ENCODE data around the gene CDKAL1.
"Not testable (repeated sequence)": the region's sequence is repeated elsewhere in the genome, so short reads cannot be mapped to it uniquely, and the experiment has no call there.

CDKAL1 gene

GRCh38 chr6:20808439-20808838 lies 274.2 kb downstream of the CDKAL1 start:
- no peak for DNase-seq

- no peak for DNase-seq
These were observed 274.7 kb downstream of the CDKAL1 start for GRCh38 chr6:20808924-20809323.

- DNase-seq = no peak
These were observed 276.5 kb downstream of the CDKAL1 start for GRCh38 chr6:20810727-20811108.

- DNase-seq = no peak
These were observed 277.0 kb downstream of the CDKAL1 start for GRCh38 chr6:20811109-20811761.

- DNase-seq = no peak
These were observed 278.5 kb downstream of the CDKAL1 start for GRCh38 chr6:20812776-20813175.

- no peak for DNase-seq
These were observed 280.2 kb downstream of the CDKAL1 start for GRCh38 chr6:20814494-20814893.

- no peak for DNase-seq
These were observed 281.9 kb downstream of the CDKAL1 start for GRCh38 chr6:20816126-20816525.

GRCh38 chr6:20817806-20818320 lies 283.6 kb downstream of the CDKAL1 start:
- no peak for DNase-seq

GRCh38 chr6:20819774-20820400 lies 285.6 kb downstream of the CDKAL1 start:
- DNase-seq = no peak

GRCh38 chr6:20826378-20826777 lies 292.1 kb downstream of the CDKAL1 start:
- DNase-seq = no peak

- no peak for DNase-seq
These were observed 293.5 kb downstream of the CDKAL1 start for GRCh38 chr6:20827798-20828197.

- no peak for DNase-seq
These were observed 296.3 kb downstream of the CDKAL1 start for GRCh38 chr6:20830576-20830975.

GRCh38 chr6:20831251-20831650 lies 297.0 kb downstream of the CDKAL1 start:
- DNase-seq = not testable (repeated sequence)

- no peak for DNase-seq
These were observed 299.7 kb downstream of the CDKAL1 start for GRCh38 chr6:20833881-20834515.

- DNase-seq = no peak
These were observed 301.2 kb downstream of the CDKAL1 start for GRCh38 chr6:20835315-20836010.

- no peak for DNase-seq
These were observed 302.9 kb downstream of the CDKAL1 start for GRCh38 chr6:20837189-20837588.

GRCh38 chr6:20838113-20838512 lies 303.9 kb downstream of the CDKAL1 start:
- DNase-seq = no peak

GRCh38 chr6:20839630-20840029 lies 305.4 kb downstream of the CDKAL1 start:
- no peak for DNase-seq

- DNase-seq = no peak
These were observed 306.4 kb downstream of the CDKAL1 start for GRCh38 chr6:20840675-20841074.

- DNase-seq = no peak
These were observed 307.5 kb downstream of the CDKAL1 start for GRCh38 chr6:20841806-20842205.

- no peak for DNase-seq
These were observed 311.3 kb downstream of the CDKAL1 start for GRCh38 chr6:20845592-20845991.

GRCh38 chr6:20846602-20847028 lies 312.4 kb downstream of the CDKAL1 start:
- no peak for DNase-seq

- DNase-seq = no peak
These were observed 313.6 kb downstream of the CDKAL1 start for GRCh38 chr6:20847904-20848303.

All from activated CD4-positive, alpha-beta T cell treated with anti-CD3 and anti-CD28 coated beads for 4 hours (primary cell).